Effector CD4-positive, alpha-beta T cell (primary cell): Measurements from ENCODE around the gene ZNF319.
"Not testable (repeated sequence)": the region's sequence is repeated elsewhere in the genome, so short reads cannot be mapped to it uniquely, and the experiment has no call there.

Source experiments
- DNase-seq: peaks from one replicate; pipeline ENCODE4 v3.0.0-alpha.2; 2020

ZNF319 gene

GRCh38 chr16:57996406-57997175 is 3.9 kb downstream of the ZNF319 start:
- DNase-seq, result no peak

- DNase-seq, result no peak
Observed at GRCh38 chr16:57995721-57996405, 4.6 kb downstream of the ZNF319 start.

GRCh38 chr16:57994778-57995177 is 5.7 kb downstream of the ZNF319 start:
- DNase-seq, result peak; percentile 23

GRCh38 chr16:57994361-57994760 is 6.1 kb downstream of the ZNF319 start:
- no peak for DNase-seq

GRCh38 chr16:57993897-57994296 is 6.6 kb downstream of the ZNF319 start:
- no peak for DNase-seq

GRCh38 chr16:57993438-57993837 is 7.0 kb downstream of the ZNF319 start:
- no peak for DNase-seq

DNA sequence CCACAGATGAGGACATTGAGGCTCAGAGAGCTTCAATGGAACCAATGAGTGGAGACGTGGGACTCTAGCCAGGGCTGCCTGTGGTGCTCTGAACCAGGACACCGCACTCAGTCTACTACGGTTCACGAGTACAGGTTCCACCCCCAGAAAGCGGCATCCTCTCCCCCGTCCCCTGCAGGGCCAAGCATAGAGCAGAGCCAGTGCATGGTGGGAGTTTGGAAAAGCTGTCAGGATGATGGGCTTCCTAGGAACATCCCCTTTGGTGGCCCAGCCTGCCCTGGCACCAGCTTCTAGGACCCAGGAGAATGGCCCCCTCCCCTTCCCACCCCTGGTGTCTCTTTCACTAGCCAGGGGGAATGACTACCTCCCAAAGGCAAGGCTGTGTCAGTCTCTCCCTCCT is 8.4 kb downstream of the ZNF319 start:
- DNase-seq, result no peak

DNA sequence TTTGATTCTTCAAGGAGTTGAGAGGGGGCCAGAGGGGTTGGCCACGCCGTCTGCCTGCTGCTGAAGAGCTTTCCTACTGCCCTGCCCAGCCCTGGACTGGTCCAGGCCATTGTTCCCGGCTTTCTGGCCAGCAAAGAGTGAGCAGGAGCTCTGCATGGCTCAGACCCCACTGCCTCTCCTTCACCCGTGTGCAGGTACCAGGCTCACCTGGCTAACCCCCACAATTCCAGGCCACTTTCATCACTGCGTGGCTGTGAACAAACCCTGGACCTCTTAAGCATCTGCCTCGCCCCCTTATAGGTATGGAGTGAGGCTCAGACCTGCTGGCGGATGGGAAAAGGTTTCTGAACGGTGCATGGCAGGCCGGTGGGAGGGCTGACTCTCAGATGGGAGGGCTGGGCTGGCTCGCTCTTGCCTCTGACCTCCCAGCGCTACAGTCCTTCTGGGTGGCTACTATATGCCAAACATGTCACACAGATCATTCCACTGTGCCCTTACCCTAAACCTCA is 8.9 kb downstream of the ZNF319 start:
- DNase-seq, result no peak

DNA sequence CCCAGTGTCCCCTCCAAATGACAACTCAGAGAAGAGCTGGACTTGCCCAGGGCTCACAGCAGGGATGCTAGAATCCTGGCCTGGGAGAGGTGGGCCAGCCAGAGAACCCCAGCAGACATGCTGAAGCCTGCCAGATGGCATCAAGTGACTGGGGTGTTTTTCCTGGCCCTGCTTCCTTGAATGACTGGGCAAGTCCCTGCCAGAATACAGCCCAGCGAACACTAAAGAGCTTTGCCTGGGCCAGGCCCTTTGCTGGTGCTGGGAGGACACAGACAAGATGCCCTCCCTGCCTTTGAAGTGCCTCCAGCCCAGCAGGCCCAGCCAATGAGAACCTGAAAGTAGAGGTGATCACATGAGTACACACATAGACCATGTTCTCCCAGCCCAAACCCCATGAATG is 11.5 kb downstream of the ZNF319 start:
- DNase-seq, result no peak

DNA sequence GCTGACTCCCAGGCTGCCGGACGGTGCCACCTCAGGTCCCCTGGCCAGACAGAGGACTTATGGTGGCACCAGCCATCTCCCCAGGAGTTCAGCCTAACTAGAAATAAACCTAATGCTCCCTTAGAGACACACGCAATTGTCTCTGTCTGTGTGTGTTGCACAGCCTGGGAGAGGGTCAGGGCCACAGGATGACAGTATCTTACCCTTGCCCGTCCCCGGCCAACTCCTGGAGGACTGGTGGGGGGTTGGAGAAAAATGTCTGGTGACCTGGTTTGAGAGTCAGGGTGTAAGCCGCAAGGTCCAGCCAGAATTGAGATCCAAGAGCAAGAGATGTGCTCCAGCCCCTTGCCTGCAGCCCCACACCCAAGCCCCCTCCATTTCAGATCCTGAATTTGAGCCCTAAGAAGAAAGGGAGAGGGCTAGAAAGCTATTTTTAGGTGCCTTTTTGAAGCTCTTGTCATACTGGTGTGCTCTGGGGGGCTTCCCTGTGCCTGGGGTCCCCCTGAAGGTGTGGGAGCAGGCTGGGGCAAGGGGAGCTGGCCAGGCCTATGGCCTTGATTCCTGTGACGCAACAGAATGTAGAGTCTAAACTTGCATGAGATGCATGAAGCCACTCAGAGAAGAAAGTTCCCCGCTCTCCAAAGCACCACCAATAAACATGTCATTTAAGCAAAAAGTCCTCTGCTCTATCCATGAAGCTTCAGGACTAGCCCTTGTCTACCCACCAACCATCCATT is 12.9 kb downstream of the ZNF319 start:
- no peak for DNase-seq

GRCh38 chr16:57986196-57986595 is 14.3 kb downstream of the ZNF319 start:
- no peak for DNase-seq

GRCh38 chr16:57985204-57986181 is 15.0 kb downstream of the ZNF319 start:
- DNase-seq, result no peak

- peak; percentile 89 for DNase-seq
Observed at GRCh38 chr16:57984443-57985203, 15.8 kb downstream of the ZNF319 start.

- no peak for DNase-seq
Observed at GRCh38 chr16:57982385-57982784, 18.1 kb downstream of the ZNF319 start.

DNA sequence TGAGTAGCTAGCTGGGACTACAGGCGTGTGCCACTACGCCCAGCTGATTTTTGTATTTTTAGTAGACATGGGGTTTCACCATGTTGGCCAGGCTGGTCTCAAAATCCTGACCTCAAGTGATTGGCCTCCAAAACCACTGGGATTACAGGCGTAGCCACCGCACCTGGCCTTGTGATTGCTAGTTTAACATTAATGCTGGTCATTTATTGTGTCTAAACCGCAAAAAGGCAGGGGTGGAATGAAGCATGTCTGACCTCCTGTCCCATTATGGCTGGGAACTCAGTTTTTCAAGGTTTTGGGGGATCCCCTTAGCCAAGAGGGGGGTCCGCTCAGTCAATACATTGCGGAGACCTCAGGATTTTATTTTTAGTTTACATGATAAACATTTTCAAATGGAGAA is 18.8 kb downstream of the ZNF319 start:
- no peak for DNase-seq

GRCh38 chr16:57979006-57979585 is 21.4 kb downstream of the ZNF319 start:
- no peak for DNase-seq

DNA sequence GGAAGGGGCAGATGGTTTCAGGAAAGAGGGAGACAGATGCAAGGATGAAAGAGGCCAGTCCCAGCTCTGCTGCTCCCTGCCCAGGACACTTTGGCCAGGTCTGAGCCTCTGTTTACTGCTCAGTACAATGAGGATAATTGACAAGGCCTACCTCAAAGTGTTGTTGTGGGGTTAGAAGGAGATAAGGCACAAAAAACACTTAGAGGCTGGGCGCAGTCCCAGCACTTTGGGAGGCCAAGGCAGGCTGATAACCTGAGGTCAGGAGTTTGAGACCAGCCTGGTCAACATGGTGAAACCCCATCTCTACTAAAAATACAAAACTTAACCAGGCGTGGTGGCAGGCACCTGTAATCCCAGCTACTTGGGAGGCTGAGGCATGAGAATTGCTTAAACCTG is 22.4 kb downstream of the ZNF319 start:
- DNase-seq, result not testable (repeated sequence)

DNA sequence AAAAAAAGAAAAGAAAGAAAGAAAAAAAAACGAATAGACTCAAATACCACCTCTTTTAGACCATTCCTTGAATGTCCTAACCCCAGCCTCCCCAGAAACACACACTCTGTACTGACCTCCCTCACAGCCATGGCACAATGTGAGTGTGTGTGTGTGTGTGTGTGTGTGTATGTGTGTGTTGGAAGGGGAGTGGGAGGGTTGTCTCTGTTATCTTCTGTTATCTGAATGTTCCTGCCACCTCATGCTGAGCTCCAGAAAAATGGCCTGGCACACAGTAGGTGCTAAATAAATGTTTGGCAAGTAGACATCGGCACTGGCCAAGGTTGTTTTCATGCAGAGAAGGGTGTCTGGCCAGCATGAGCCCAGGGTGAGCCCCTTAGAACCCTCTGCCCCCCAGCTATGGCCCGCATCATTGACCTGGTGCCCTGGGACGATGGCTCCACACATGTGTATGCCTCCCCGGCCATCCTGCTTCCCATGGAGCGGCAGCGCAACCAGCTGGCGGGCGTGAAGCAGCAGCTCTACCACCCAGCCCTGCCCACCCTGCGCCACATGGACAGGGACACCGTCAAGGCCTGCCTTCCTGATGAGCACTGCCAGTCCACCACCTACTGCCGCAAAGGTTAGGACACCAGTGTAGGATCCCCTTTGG is 22.9 kb downstream of the ZNF319 start:
- no peak for DNase-seq

GRCh38 chr16:57976331-57976796 is 24.1 kb downstream of the ZNF319 start:
- no peak for DNase-seq

DNA sequence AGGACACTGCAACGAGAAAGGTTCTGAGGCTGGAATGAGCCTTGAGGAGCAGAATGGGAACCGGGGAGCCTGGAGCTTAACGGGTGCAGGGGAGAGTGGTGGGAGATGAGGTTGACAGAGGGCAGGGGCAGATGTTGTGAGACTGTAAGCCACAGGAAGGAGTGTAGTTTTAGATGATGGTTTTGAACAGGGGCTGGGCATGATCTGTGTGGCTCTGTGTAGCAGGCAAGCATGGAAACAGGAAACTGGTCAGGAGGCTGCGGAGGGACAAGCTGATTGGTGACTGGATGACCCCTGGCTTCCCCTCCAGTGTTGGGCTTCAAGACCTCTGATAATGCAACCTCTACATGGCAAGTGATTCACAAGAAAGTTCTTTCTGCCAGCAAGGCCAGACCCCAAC is 28.2 kb downstream of the ZNF319 start:
- DNase-seq, result no peak
